ENCODE measurements around the gene CYP24A1.

The CYP24A1 gene

DNA sequence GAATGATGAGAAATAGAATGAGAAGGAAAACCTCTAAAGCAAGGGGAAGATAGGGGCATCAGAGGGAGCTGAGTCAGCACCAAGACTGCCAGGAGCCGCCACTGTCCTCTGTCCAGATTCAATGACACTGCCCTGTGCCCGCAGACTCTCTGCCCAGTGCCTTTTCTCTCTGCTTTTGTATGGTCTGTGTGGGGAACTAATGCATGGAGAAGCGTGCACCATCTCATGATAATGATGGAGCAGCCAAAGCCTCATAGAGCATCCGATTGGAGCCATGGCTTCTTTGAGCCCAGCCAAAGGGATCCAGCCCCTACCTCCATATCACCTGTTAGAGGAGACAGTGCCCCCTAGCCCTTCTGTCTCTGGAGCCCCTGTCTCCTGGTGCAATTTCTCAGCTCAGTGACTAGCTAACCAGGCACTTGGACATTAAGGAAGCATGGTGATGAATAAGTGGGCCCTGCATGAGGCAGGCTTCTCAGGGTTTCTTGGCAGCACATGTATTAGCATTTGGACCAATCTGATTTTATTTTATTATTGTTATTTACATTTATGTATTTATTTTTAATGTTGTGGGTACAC, 27.6 kb upstream of the CYP24A1 start:
- DNase-seq = no peak

DNA sequence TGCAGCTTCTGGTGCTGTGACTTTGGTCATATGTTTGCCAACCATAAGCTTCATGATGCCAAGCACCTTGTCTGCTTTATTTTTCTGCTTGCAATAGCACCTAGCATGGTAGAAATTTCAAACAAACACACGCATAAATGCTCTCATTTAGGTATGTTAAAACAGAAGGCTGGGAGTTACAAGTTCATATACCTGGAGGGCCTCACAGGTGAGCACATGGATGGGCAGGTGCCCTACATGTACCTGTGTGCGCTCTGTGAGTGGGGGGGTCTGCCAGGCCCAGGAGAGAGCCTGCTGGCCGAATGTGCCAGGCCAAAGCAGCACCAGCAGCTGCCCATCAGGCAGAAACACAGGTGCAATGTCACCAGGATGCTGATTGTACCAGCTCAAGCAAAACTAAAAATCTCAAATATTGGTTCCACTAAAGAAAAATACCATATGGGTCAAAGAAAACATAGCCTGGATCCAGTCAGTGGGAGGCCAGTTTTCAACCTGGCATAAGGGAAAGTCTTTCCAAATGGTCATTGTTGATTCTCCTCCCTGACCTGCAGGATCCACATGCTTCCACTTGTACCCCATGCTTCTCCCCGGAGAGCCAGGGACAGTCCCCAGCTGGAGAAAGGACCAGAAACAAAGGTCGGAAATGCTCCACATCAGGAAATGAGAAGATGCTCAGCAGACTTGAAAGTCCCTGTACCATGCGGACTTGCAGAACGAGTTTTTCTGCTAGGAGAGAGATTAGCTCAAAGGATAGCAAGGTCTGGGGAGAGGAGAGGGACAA, 26.9 kb upstream of the CYP24A1 start:
- DNase-seq = no peak

GRCh38 chr20:54199721-54200176, 26.0 kb upstream of the CYP24A1 start:
- peak; percentile 66 to 77 for DNase-seq

- DNase-seq = no peak
These were observed 25.5 kb upstream of the CYP24A1 start for GRCh38 chr20:54199283-54199682.

GRCh38 chr20:54197621-54198604, 24.1 kb upstream of the CYP24A1 start:
- peak; percentile 9 to 18 for DNase-seq

DNA sequence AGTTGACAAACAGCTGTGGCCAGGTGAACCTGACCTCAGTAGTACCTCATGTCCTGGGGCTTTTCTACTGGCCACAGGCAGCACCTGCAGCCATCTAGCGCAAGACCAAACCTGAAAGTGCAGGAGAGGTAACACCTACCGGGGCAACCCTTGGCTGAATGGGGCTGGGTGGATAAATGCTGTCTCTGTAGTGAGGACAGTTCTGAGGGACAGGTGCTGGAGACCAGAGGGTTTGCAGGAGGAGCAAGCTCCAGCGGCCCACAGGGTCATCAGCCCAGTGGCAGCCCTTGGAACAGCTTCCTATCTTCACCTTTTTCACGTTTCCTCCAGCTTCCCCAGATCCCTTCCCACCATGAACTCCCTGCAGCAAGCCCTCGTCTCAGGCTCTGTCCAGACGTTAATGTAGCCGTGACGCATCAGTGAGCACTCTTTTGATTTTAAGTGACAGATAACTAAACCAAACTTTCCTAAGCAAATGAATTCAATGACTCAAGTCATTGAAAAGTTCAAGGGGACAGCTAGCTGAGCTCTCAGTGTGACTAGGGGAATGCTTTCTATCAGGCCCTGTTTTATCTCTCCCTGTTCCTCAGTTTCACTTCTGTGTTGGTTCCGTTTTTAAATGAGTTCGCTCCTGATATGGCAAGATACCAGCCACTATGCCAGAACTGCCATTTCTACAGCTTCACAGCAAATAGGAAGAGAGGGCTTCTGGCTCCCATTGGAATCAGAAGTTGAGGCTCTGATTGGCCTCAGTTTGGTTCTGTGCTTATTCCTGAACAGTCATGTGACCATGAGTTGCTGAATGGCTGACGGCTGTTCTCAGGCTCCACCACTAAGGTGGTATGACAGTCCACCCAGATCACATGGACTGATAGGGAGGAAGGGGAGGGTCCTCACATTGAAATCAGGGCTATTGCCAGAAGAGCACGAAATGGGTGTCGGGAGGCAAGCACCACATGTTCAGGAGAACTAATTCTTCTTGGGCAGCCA, 22.0 kb upstream of the CYP24A1 start:
- no peak for DNase-seq

GRCh38 chr20:54194724-54195438, 21.1 kb upstream of the CYP24A1 start:
- DNase-seq = peak in 1 of 2 experiments; percentile 4

DNA sequence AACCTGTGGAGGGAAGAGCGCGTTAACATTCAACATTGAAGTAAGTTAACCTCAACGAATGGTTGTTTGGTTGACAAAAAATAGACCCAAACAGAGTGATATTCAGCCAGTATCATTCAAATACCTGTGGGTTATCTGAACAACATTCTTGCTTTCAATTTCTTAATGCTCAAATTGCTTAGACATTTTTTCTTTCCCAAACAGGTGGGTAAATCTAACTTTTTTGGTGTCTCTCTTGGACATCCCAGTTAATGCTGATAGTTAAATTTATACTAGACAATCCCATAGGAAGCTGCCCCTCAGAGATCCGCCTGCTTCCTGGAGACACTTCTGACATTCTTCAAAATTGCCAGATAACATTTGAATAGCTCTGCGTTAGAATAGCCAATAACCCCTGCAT, 20.0 kb upstream of the CYP24A1 start:
- DNase-seq = no peak

DNA sequence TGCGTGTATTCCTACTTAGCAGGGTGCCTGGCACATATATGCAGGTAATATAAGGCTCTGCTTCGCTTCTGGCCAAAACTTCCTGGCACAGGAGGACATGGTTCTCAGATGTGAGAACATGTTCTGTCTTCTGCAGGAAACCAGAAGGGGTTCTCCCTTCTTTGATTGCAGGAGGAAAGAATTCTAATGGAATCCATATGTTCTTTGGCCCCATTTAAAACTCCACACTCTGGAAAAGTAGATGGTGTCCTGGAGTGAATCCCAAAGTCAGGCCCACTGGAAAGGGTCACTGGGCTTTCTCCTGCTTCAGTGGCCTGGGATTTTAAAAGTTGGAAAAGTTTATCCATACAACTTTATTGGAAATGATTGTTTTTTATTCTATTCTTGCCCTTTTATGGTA, 16.4 kb upstream of the CYP24A1 start:
- no peak for DNase-seq

- no peak for DNase-seq
These were observed 15.8 kb upstream of the CYP24A1 start for GRCh38 chr20:54189630-54190029.

DNA sequence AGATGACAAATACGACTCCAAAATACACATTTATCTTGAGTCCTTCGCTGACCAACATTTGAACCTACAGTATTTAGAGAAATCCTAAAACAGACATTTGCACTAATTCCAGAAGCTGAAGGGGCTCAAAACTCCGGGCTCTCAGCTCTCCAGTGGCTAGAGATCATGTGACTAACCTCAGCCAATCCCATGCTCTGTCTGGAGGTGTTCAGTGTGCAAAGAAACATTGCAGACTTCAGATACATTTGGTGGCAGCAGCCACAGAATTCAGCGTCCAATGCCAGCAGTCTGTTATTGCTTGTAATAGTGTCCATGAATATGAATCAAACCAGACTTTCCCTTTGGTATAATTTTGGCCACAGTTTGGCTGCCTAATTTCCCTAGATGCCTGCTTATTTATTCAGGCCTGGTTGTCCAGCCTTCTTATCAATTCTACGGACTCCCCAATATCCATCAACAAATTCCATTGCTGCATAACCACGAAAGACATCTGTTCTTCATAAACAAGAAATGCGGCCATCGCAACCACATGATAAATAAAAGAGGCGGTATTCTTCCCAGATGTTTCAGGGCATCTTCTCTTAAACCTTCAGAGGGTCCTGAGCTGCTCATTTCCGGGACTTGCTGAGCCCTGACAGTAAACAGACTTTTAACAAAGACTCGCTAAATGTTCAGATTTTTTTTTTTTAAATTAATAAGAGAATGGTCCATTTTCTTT, 14.5 kb upstream of the CYP24A1 start:
- DNase-seq = no peak

DNA sequence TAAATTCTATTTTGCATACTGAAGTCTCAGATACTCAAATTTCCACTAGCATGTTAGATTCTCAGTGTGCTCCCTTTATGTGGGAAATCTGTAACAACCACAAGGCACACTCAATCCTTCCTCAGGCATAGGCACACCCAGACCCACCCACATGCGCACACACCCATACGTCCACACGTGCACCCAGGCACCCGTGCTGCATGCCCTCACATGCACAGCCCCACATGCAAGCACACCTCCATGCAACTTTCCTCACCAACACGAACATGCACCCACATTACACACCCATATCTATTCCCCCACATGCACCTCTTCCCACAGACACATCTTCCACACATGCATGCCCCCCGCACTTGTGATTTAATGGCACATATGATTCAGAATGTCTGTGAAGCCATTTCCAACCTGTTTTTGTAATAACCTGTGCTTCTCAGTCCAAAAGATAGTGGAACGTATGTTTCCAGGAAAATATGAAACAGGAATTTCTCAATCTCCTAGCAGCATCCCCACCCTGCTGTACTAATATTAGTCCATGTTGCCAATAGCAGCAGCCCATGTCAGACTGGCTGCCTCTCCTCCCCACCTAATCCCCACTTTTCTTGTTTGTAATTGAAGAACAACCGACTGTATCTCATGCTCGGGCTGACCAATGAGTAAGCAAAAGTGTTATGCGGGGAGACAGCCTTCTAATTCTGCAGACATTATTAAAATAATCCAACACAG, 11.3 kb upstream of the CYP24A1 start:
- DNase-seq = no peak

- no peak for DNase-seq
These were observed 10.3 kb upstream of the CYP24A1 start for GRCh38 chr20:54184071-54184470.

- no peak for DNase-seq
These were observed 7.1 kb upstream of the CYP24A1 start for GRCh38 chr20:54180931-54181330.

GRCh38 chr20:54179946-54180345, 6.2 kb upstream of the CYP24A1 start:
- no peak for DNase-seq

GRCh38 chr20:54178256-54178655, 4.5 kb upstream of the CYP24A1 start:
- no peak for DNase-seq

DNA sequence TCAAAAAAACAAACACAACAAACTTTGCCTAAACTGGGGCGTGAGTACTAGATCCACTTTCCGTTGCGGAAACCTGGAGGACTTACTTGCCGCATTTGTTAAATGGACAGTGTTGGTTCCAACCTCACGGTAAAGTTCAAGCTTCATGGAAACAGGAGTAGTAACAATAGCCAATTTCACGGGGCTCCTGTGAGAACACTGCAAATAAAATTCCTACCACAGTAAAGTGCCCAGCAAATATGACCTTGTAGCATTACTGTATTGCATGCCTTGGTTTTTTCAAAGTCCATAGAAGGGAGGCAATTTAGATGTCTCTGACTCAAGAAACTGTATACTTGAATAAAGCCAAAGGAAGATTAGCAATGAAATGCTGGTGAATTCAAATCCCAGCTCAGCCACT, 3.6 kb upstream of the CYP24A1 start:
- no peak for DNase-seq

- DNase-seq = no peak
These were observed 2.8 kb upstream of the CYP24A1 start for GRCh38 chr20:54176610-54177009.

GRCh38 chr20:54174457-54175175, 830 bp upstream of the CYP24A1 start:
- no peak for DNase-seq

Data from Kasumi-1 (cell line).